K562 (cell line): ENCODE data around the gene SLC6A9. TPM values are rescaled to one million over a fixed set of nuclear protein-coding genes. Genes with fewer than 3 reads are reported as not detected.
A peak's percentile ranks its signal among the peaks of the same experiment; 100 is the strongest.

ENCODE experiments used
- ATAC-seq: fragments of 200-7000 bp; cut with Tn5 transposase; 3 replicates; pipeline ENCODE4 v1.9.1; 2020; ENCODE audit warnings: moderate library complexity
- BruUV-seq: library from RNA; stranded (reverse); fragments of 400-500 nt; replicated peaks from 2 replicates; lab custom pipeline; 2021; lab: Mats Ljungman, UMichigan
- CTCF ChIA-PET: fragments of 300-600 bp; formaldehyde crosslinking; extraction: SDS; loops from one replicate; lab custom pipeline; 2021; ENCODE audit warnings: low intra/inter-chr PET ratio; lab: Yijun Ruan, JAX
- POLR2A ChIA-PET: fragments of 300-600, 350-650 bp; sonication (Branson Sonifier 250); formaldehyde crosslinking; extraction: SDS; loops from one replicate; lab custom pipeline; 2021; ENCODE audit warnings: antibody characterized with exemption, inconsistent platforms; lab: Yijun Ruan, JAX
- DNase-seq, 4 experiments: peaks; one replicate each; pipeline versions ENCODE4 v3.0.0 to v3.0.0-alpha.2; 2011 to 2018; ENCODE audit warnings: low spot score in 3 of 4, mixed read lengths in 3 of 4; ENCODE audit errors: extremely low read depth in 1 of 4
- FAIRE-seq: peaks from 2 replicates; lab custom pipeline; 2011; peaks lifted over from hg19 to GRCh38; lab: Jason Lieb, UNC
- H2AFZ ChIP-seq: 2 replicates; pipeline ENCODE4 v1.6.0; 2011; ENCODE audit warnings: low read depth, low read length, control low read depth, inconsistent platforms
- H3K27ac ChIP-seq: fragments of 200-600 bp; 3 replicates; pipeline ENCODE4 v1.8.0; 2011; ENCODE audit warnings: low read depth, mild to moderate bottlenecking, control low read depth, inconsistent platforms, low read length, moderate library complexity, mixed read lengths; ENCODE audit errors: extremely low read depth
- H3K27me3 ChIP-seq, 2 experiments: fragments of 300-600 bp in 1 of 2; 2 replicates in 1 of 2; 3 replicates in 1 of 2; pipeline versions ENCODE4 v1.6.0 to v1.8.0; 2011; ENCODE audit warnings: inconsistent platforms in 2 of 2, low read length in 2 of 2, mild to moderate bottlenecking in 1 of 2, mixed read lengths in 1 of 2, moderate library complexity in 1 of 2; ENCODE audit not compliant: control insufficient read depth in 2 of 2, insufficient read depth in 2 of 2
- H3K36me3 ChIP-seq: fragments of 300-600 bp; 3 replicates; pipeline ENCODE4 v1.8.0; 2011; ENCODE audit warnings: mild to moderate bottlenecking, low read length, inconsistent platforms; ENCODE audit not compliant: control insufficient read depth, insufficient read depth
- H3K4me1 ChIP-seq, 2 experiments: fragments of 200-600 bp in 1 of 2; replicated peaks in 1 of 2; 2 replicates in 1 of 2; 3 replicates in 1 of 2; pipeline versions ENCODE4 v1.5.1 to v1.8.0; 2011; ENCODE audit warnings: inconsistent platforms in 2 of 2, low read length in 2 of 2, mild to moderate bottlenecking in 1 of 2, mixed read lengths in 1 of 2, moderate library complexity in 1 of 2; ENCODE audit not compliant: control insufficient read depth in 2 of 2, insufficient read depth in 2 of 2
- H3K4me2 ChIP-seq: 2 replicates; pipeline ENCODE4 v1.6.1; 2011; ENCODE audit warnings: low read length, control low read depth, inconsistent platforms, mixed read lengths; ENCODE audit not compliant: insufficient read depth
- H3K4me3 ChIP-seq: fragments of 200-600 bp; sonication (generic), shearing (Covaris generic); 2 replicates; pipeline ENCODE4 v1.5.1; 2016; ENCODE audit warnings: control low read depth, inconsistent platforms
- H3K79me2 ChIP-seq: fragments of 200-600 bp; 3 replicates; pipeline ENCODE4 v1.8.0; 2011; ENCODE audit warnings: low read length, inconsistent platforms; ENCODE audit not compliant: control insufficient read depth, insufficient read depth
- H3K9ac ChIP-seq, 2 experiments: 2 replicates each; pipeline versions ENCODE4 v1.6.0 to v1.6.1; 2011; ENCODE audit warnings: low read depth in 2 of 2, low read length in 2 of 2, control low read depth in 1 of 2, inconsistent platforms in 1 of 2, mild to moderate bottlenecking in 1 of 2, mixed read lengths in 1 of 2; ENCODE audit not compliant: insufficient read depth in 1 of 2
- H3K9me1 ChIP-seq: one replicate; pipeline ENCODE4 v1.6.0; 2011; ENCODE audit warnings: inconsistent platforms, mild to moderate bottlenecking, low read length, moderate library complexity; ENCODE audit not compliant: control insufficient read depth, insufficient read depth
- H3K9me3 ChIP-seq: replicated peaks from 2 replicates; pipeline ENCODE4 v1.5.1; 2011; ENCODE audit warnings: low read depth, low read length, inconsistent platforms; ENCODE audit not compliant: control insufficient read depth, insufficient read depth
- H4K20me1 ChIP-seq: replicated peaks from 2 replicates; pipeline ENCODE4 v1.6.1; 2011; ENCODE audit warnings: low read length, inconsistent platforms, mixed read lengths; ENCODE audit not compliant: control insufficient read depth, insufficient read depth
- BHLHE40 ChIP-seq: IDR thresholded peaks from 2 replicates; pipeline ENCODE4 v1.6.1; 2011; ENCODE audit warnings: low read length, improper control_type of control experiment
- CBFB ChIP-seq: sonication (generic); formaldehyde crosslinking; IDR thresholded peaks from 2 replicates; pipeline ENCODE4 v1.4.0; 2020; ENCODE audit warnings: mild to moderate bottlenecking, missing genetic modification reagents
- NR2C1 ChIP-seq, 2 experiments: fragments of 450-650 bp; IDR thresholded peaks; 2 replicates each; pipeline ENCODE4 v1.6.1; 2017; ENCODE audit warnings: mild to moderate bottlenecking in 2 of 2, antibody characterized with exemption in 1 of 2, inconsistent platforms in 1 of 2, missing compliant biosample characterization in 1 of 2, missing genetic modification characterization in 1 of 2
- NR2C2 ChIP-seq, 2 experiments: fragments of 200-800 bp in 1 of 2; sonication (Bioruptor generic) in 1 of 2; sonication (generic) in 1 of 2; formaldehyde crosslinking in 1 of 2; IDR thresholded peaks; 2 replicates each; pipeline versions ENCODE4 v1.6.1 to v1.8.0; 2016 to 2022; ENCODE audit warnings: mild to moderate bottlenecking in 1 of 2, missing compliant biosample characterization in 1 of 2, missing genetic modification characterization in 1 of 2, missing genetic modification reagents in 1 of 2
- PHB2 ChIP-seq: fragments of 450-650 bp; IDR thresholded peaks from 2 replicates; pipeline ENCODE4 v1.6.1; 2017; ENCODE audit warnings: low read depth
- RFX1 ChIP-seq: fragments of 450-650 bp; IDR thresholded peaks from 2 replicates; pipeline ENCODE4 v1.6.1; 2016; ENCODE audit warnings: mild to moderate bottlenecking, moderate library complexity
- WGBS: fragments of 100-300 bp; shearing (Covaris generic); methylation state at CpG from one replicate; pipeline ENCODE4 v1.1.6; 2016; ENCODE audit warnings: low coverage, mixed read lengths; ENCODE audit not compliant: insufficient coverage; ENCODE audit errors: missing lambda C conversion rate; 5-methylcytosine and 5-hydroxymethylcytosine counted together
- in situ Hi-C: fragments of 300-500 bp; cut with MboI; formaldehyde crosslinking; loops from 4 replicates; pipeline ENCODE4 v1.15.0; 2018; ENCODE audit warnings: inconsistent platforms, mixed read lengths
- intact Hi-C: fragments of 100-400 bp; cut with micrococcal nuclease; formaldehyde crosslinking; loops from 2 replicates; pipeline ENCODE4 v1.14.2; 2022
- polyA plus RNA-seq, 8 experiments: library from polyadenylated mRNA; depleted of rRNA in 4 of 8; stranded (reverse) in 5 of 8; unstranded in 3 of 8; fragments of >200 nt; fragmentation: Nextera tagmentation in 2 of 8; fragmentation: Illumina TruSeq in 1 of 8; extraction: Ambion mirVana in 2 of 8; extraction: Trizol in 1 of 8; gene quantifications; 2 replicates each; pipeline versions ENCODE4 v1.2.1 to v1.2.3, GENCODE V29; 2011 to 2014; ENCODE audit warnings: inconsistent platforms in 1 of 8, missing spikeins in 1 of 8
- total RNA-seq, 7 experiments: library from RNA; depleted of rRNA in 6 of 7; stranded (reverse); fragments of >200 nt in 6 of 7; fragmentation: Illumina TruSeq in 2 of 7; extraction: Trizol in 2 of 7; gene quantifications; 2 replicates each; pipeline versions ENCODE4 v1.2.1 to v1.2.3, GENCODE V29; 2011 to 2021; ENCODE audit warnings: low replicate concordance in 1 of 7

SLC6A9 gene
- total and polyA plus RNA-seq, 9 of the 15 experiments (the other 6 are each of a cell fraction or from before 2014, with no cell fraction given) = 0.17 to 18.7 (median 2.9) TPM

DNA sequence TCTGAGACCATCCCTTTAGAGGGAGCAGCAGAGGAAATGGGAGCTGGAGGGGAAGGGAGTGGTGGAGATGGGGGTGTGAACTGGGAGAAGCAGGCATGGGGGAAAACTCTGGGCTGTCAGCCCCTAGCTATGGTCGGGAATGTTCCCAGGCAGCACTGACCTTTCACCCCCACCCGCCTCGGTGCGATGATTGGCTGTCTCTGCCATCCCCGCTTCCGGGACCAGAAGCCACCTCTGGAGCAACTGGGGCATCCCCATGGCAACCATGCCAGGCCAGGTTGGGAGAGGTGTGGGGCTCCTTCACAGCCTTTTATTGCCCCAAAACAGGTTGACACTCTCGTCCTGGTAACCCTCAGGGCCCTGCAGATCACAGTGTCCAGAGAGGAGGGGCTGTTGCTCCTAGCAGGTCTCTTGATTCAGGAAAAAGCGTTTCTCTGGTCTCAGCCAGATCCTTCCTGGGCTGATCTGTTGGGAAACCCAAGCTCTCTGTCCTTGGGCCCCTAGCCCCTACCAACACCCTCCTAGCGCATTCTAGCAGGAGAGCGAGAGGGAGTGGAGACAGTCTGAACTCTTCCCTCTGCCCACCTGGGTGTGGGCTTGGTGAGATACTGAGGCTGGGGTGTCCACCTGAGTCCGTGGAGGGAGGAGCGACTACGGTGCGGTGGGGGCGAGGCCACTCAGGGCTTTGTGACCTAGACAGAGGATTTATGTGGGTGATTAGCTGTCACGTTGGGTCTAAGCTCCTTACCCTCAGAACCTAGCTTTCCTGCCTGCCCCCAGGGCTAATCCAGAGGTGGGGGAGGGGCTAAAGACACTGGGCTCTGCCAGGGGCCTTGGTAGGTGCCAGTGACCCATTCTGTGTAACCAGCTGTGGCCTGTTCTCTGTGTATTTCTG is 12.2 kb upstream of the SLC6A9 start:
- in situ Hi-C loops (loop anchor here (5.0 kb wide), 1 partner anchor 36 kb away; no protein-coding TSS in a partner anchor), intact Hi-C loops (no loop called here)
- Histone ChIP-seq H2AFZ (no peak overlapping the region), H3K4me1 (peaks cover 24 to 40% of the 10 kb centered on the region in 2 experiments; a peak in 4 of 5 replicates), H3K79me2 (no peaks in the 10 kb centered on the region), H3K9me1 (no peaks in the 10 kb centered on the region), H3K9ac (peak overlapping the region in 1 of 2 experiments; percentile 21; a peak in 2 of 4 replicates), H4K20me1 (no peaks in the 10 kb centered on the region), H3K27me3 (no peaks in the 10 kb centered on the region), H3K27ac (no peak overlapping the region; the same call in 2 of the 3 replicates), H3K4me2 (no peak overlapping the region), H3K36me3 (no peaks in the 10 kb centered on the region), H3K4me3 (no peak overlapping the region), H3K9me3 (no peaks in the 10 kb centered on the region)
- ATAC-seq = no peak
- DNase-seq = no peak
- ChIA-PET CTCF (no interaction called here), POLR2A (interaction anchor here (0.5 to 1.7 kb wide), 8 partner anchors 12 to 1268 kb away, joined by 3 to 6 read pairs (median 3); partner anchors contain the start of genes CCDC24, DMAP1 and SLC6A9)
- TF ChIP-seq BHLHE40 = no peak
- TF ChIP-seq RFX1 = peak; percentile 64
- no peak for TF ChIP-seq PHB2
- 0 out of 2 replicates have a peak, but pooled peaks have one; percentile 60 for TF ChIP-seq CBFB (CRISPR knock-in tag)
- TF ChIP-seq NR2C2 (CRISPR knock-in tag; IDR thresholded peaks at IDR 0.05) = no peak
- peak; percentile 23; the same call in 1 of the 2 replicates for TF ChIP-seq NR2C2 (tag; IDR thresholded peaks at IDR 0.05)
- TF ChIP-seq NR2C1 (IDR thresholded peaks at IDR 0.05) = peak; percentile 33; the same call in 1 of the 2 replicates
- TF ChIP-seq NR2C1 (tag; IDR thresholded peaks at IDR 0.05) = peak; percentile 39; the same call in 1 of the 2 replicates
- BruUV-seq = no TSS peak
- FAIRE-seq = no peak
- WGBS = 60% methylated on average over 16 of the region's 16 CpGs
